ENCODE data around the gene UNC5C.

UNC5C gene

GRCh38 chr4:95446173-95446572 lies 102.6 kb downstream of the UNC5C start:
- no peak for DNase-seq

DNA sequence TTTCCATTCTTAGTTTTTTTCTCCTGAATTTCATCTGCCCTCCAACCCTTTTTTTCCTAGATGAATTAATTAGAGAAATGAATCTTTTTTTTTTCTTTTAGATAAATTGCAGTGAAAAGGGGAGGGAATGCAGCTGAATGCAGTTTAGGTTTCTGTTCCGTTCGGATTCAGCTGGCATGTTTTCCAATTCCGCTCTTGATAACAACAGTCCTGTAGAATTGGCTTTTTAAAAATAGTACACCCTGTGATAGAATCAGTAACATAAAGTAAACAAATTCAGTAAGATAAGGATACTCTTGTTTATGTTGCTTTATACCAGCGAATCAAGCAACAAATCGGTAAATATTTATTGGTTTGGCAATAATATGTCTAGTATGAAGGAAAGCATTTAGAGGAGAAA lies 103.5 kb downstream of the UNC5C start:
- DNase-seq: no peak

DNA sequence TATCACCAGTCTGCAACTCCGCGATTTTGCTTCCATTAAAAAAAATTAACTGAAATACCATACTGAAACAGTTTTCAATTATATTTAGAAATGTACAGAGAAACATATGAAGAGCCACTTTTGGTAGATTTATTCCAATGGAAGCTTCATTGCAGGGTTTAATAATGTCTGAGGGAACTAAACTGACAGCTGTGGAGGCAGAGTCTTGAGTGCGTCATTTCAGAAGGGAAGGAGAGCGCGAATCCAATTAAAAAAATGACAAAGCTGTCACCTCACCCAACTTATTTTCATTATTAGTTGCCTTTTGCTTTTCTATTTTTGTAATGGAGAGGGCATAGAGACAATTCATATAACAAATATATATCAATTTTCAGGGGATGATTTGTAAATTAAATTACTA lies 104.0 kb downstream of the UNC5C start:
- DNase-seq: no peak

- no peak for DNase-seq
Observed at GRCh38 chr4:95439896-95440295, 108.9 kb downstream of the UNC5C start.

DNA sequence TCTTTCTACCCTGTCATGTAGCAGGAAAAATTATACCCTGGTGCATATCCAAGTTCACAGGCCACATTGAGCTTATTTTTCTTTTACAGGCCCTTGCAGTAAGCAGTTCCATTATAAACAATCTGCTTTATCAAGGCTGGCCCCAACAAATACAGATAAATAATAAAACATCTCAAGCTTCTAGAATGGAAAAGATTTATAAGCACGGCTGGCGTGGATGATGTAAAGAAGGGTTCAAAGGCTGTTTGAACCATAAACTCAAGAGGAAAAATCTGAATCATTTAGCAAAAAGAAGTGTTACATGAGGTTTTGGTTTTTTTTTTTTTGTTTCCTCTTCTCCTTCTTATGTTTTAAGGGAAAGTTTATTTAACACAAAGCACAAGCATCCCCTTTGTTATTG lies 109.7 kb downstream of the UNC5C start:
- no peak for DNase-seq

- DNase-seq: no peak
Observed at GRCh38 chr4:95432466-95432865, 116.3 kb downstream of the UNC5C start.

- DNase-seq: no peak
Observed at GRCh38 chr4:95431678-95432077, 117.1 kb downstream of the UNC5C start.

DNA sequence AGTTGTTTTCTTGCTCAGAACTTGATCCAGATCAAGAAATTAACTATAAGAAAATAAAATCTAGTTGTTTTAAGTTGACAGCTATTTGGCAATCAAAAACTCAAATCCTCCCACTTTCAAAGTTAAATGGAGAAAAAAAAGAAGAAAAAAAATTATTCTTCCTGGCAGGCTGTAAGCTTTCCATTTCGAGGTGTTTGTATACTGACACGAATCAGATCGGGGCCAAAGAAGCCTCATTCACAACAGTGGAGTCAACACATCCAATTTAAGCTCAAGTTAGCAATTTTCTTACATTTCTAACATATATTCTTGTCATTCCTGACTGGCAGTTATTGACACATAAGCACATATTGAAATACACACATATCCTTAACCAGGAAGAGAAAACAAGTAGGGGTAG lies 119.4 kb downstream of the UNC5C start:
- DNase-seq: no peak

- no peak for DNase-seq
Observed at GRCh38 chr4:95428291-95429070, 120.3 kb downstream of the UNC5C start.

DNA sequence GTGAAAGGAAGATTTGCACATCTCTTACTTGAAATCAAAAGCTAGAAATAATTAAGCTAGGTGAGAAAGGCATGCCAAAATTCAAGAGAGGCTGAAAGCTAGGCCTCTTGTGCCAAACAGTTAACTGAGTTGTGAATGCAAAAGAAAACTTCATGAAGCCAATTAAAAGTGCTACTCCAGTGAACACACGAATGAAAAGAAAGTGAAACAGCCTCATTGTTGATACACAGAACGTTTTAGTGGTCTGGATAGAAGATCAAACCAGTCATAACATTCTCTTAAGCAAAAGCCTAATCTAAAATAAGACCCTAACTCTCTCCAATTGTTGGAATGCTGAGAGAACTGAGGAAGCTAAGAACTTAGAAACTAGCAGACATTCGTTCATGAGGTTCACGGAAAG lies 122.3 kb downstream of the UNC5C start:
- DNase-seq: no peak

DNA sequence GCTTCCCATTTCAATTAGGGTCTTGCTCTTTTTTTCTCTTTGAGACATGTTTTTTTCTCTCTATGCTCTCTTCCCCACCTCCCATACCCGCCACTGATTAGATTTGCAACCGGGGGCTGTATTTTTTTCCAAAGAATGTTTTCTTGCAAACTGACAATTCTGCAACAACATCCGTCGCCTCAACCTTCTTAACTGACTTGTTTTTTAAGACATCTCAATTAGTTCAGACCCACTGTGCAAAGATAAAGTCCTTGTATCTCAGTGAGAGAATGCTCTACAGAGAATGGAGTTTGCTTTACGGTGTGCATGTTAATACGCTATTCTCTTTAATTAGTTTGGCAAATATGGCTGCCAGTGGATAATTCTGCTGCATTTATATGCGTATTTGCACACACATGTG lies 126.3 kb downstream of the UNC5C start:
- DNase-seq: no peak

- DNase-seq: no peak
Observed at GRCh38 chr4:95421869-95422268, 126.9 kb downstream of the UNC5C start.

GRCh38 chr4:95417531-95417930 lies 131.2 kb downstream of the UNC5C start:
- DNase-seq: no peak

GRCh38 chr4:95415346-95415771 lies 133.4 kb downstream of the UNC5C start:
- no peak for DNase-seq

DNA sequence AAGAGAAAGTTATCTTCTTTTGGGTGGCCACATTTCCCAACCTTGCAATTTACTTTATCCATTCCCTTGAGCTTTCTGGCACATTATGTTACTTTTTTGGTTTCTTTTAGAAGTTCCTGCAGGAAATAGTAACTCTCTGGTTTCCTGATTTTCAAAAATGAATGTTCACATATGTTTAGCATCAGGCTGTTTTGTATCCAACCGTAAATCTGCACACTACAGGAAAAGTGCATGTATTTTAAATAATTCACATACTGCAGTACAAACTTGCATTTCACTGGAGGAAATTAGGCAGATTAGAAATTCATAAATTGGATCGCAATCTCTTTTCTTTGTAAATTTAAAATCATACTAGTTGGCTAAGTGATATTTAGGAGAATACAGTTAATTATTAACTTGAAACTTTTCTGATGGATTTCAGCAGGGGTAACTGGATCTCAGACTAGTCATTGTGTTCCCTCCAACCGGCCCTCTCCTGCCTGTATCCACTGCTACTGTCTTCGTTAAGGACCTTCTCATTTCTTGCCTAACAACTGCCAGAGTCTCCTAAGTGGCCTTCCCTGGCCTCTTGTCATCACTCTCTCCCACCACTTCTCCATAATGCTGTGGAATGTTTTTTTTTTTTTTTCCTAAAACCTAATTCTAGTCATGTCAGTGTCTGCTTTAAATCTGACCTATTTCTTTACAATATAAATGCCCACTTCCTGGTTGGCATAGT lies 137.2 kb downstream of the UNC5C start:
- no peak for DNase-seq

DNA sequence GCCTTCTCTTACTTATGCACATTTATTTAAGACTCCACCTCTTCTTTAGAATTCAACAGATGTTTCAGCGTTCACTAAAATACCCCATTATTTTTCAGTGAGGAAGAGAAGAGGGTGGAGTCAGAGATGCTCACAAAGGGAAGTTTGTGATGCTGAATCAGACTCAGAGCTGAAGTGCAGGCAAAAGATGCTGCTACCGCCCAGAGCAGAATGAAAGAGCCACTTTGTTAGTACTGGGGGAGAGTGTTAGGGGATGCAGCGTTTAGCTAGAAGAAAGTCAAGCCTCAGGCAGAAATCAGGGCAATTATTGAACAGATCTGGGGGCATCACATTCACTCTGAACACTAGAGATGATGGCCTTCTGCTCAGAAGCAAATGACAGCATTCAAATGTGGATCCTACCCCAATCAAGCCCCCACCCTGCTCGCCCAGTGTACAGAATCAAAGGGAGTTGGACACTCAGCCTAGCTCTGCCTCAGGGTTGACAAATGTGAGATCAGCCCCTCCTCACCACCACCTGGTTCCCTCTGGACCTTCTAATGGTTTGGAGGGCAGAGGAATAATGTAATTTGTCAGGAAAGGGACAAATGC lies 138.3 kb downstream of the UNC5C start:
- DNase-seq: no peak

GRCh38 chr4:95409750-95410149 lies 139.0 kb downstream of the UNC5C start:
- DNase-seq: no peak

DNA sequence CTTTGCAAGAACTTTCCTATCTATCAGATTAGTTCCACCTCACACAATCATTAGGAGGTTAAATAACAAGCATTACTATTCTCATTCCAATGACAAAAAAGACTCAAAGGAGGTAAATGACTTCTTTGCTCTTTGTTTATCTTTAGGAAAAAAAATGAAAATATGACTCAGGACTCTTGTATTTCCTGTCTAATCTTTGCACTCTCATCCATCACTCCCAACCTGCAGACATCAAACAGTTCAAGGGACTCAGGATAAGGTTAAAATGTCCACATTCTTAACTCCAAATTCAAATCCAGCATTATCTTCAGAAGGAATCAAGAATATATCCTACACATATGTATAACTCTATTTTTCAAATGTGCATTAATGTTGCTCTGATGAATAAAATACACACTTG lies 139.6 kb downstream of the UNC5C start:
- no peak for DNase-seq

- DNase-seq: no peak
Observed at GRCh38 chr4:95402299-95402698, 146.5 kb downstream of the UNC5C start.

GRCh38 chr4:95398217-95398616 lies 150.6 kb downstream of the UNC5C start:
- DNase-seq: no peak

GRCh38 chr4:95394752-95395306 lies 153.9 kb downstream of the UNC5C start:
- no peak for DNase-seq

DNA sequence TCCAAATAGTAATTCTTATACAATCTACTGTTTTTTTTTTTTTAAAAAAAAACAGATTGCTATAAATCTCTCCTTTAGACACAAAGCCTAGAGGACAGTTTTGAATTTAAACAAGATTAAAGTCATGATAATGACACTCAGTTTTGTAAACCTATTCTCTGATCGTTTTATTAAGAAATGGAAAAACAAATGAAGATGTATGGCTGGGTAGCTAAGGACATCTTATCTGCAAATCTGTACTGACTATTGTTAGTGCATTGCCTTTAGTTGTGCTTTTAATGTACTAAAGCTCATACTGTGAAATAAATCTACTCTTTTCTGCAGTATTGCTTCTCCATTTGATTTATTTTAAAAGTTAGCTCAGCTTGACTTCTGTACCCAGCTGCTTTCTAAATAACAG lies 155.0 kb downstream of the UNC5C start:
- no peak for DNase-seq

GRCh38 chr4:95388911-95389310 lies 159.9 kb downstream of the UNC5C start:
- DNase-seq: no peak

GRCh38 chr4:95387719-95388118 lies 161.1 kb downstream of the UNC5C start:
- DNase-seq: no peak

Measured in stimulated activated CD8-positive, alpha-beta memory T cell treated with anti-CD3 and anti-CD28 coated beads, Interleukin-4, amount 100 ng/mL, for 48 hours (primary cell).